ENCODE data around the gene P2RX5. TPM values are rescaled to one million over a fixed set of nuclear protein-coding genes. Genes with fewer than 3 reads are reported as not detected.
A peak's percentile ranks its signal among the peaks of the same experiment; 100 is the strongest.

P2RX5 gene
- total RNA-seq, 1 donor from 2014 or later: 18.3 TPM

- Histone ChIP-seq H3K27me3 (ENCODE audit: low read depth) (no peaks in the 10 kb centered on the region), H3K9me3 (replicated peaks) (no peaks in the 10 kb centered on the region), H3K27ac (replicated peaks) (peak overlapping the region; percentile 87), H3K36me3 (peaks cover 24% of the 10 kb centered on the region), H3K4me3 (no peak overlapping the region), H3K4me1 (peaks cover 40% of the 10 kb centered on the region)
- no peak for DNase-seq
- no peak for TF ChIP-seq CTCF (IDR thresholded peaks at IDR 0.05; ENCODE audit: borderline replicate concordance)
- intact Hi-C loops (cut with micrococcal nuclease): no loop called here
Observed at GRCh38 chr17:3658784-3659449, 37.0 kb downstream of the P2RX5 start.

GRCh38 chr17:3657874-3658783 lies 37.8 kb downstream of the P2RX5 start:
- no peak for DNase-seq
- peaks cover 17% of the 10 kb centered on the region for H3K36me3 ChIP-seq
- no peak for TF ChIP-seq CTCF (IDR thresholded peaks at IDR 0.05; ENCODE audit: borderline replicate concordance)
- peak overlapping the region; percentile 87 for H3K27ac ChIP-seq (replicated peaks)
- intact Hi-C loops (cut with micrococcal nuclease): no loop called here
- no peaks in the 10 kb centered on the region for H3K27me3 ChIP-seq (ENCODE audit: low read depth)
- no peaks in the 10 kb centered on the region for H3K9me3 ChIP-seq (replicated peaks)
- H3K4me1 ChIP-seq: peaks cover 40% of the 10 kb centered on the region
- no peak overlapping the region for H3K4me3 ChIP-seq

GRCh38 chr17:3657588-3657869 lies 38.4 kb downstream of the P2RX5 start:
- no peak for TF ChIP-seq CTCF (IDR thresholded peaks at IDR 0.05; ENCODE audit: borderline replicate concordance)
- Histone ChIP-seq H3K36me3 (peaks cover 11% of the 10 kb centered on the region), H3K4me1 (peaks cover 40% of the 10 kb centered on the region), H3K27me3 (ENCODE audit: low read depth) (no peaks in the 10 kb centered on the region), H3K9me3 (replicated peaks) (no peaks in the 10 kb centered on the region), H3K27ac (replicated peaks) (no peak overlapping the region), H3K4me3 (no peak overlapping the region)
- intact Hi-C loops (cut with micrococcal nuclease): no loop called here
- DNase-seq: no peak

GRCh38 chr17:3656755-3657587 lies 39.0 kb downstream of the P2RX5 start:
- no peak overlapping the region for H3K27ac ChIP-seq (replicated peaks)
- TF ChIP-seq CTCF (IDR thresholded peaks at IDR 0.05; ENCODE audit: borderline replicate concordance): no peak
- H3K9me3 ChIP-seq (replicated peaks): no peaks in the 10 kb centered on the region
- no peak for DNase-seq
- H3K4me3 ChIP-seq: no peak overlapping the region
- intact Hi-C loops (cut with micrococcal nuclease): no loop called here
- H3K36me3 ChIP-seq: peaks cover 5% of the 10 kb centered on the region
- H3K4me1 ChIP-seq: peaks cover 40% of the 10 kb centered on the region
- no peaks in the 10 kb centered on the region for H3K27me3 ChIP-seq (ENCODE audit: low read depth)

GRCh38 chr17:3656353-3656752 lies 39.6 kb downstream of the P2RX5 start:
- no peak for TF ChIP-seq CTCF (IDR thresholded peaks at IDR 0.05; ENCODE audit: borderline replicate concordance)
- H3K36me3 ChIP-seq: no peaks in the 10 kb centered on the region
- peaks cover 34% of the 10 kb centered on the region for H3K4me1 ChIP-seq
- no peaks in the 10 kb centered on the region for H3K27me3 ChIP-seq (ENCODE audit: low read depth)
- H3K9me3 ChIP-seq (replicated peaks): no peaks in the 10 kb centered on the region
- intact Hi-C loops (cut with micrococcal nuclease): no loop called here
- no peak overlapping the region for H3K4me3 ChIP-seq
- no peak for DNase-seq
- no peak overlapping the region for H3K27ac ChIP-seq (replicated peaks)
